GM12865 (cell line): Measurements from ENCODE around the gene OSBPL10.

Experiments used
- DNase-seq: peaks from one replicate; pipeline ENCODE4 v3.0.0; 2010; ENCODE audit warnings: low read depth
- H3K4me3 ChIP-seq: 2 replicates; pipeline ENCODE4 v1.5.1; 2011; ENCODE audit warnings: mild to moderate bottlenecking, low read depth, low read length, control low read depth
- TF ChIP-seq, protein P1 (sequence below): IDR thresholded peaks from 2 replicates; pipeline ENCODE4 v1.5.1; 2011; ENCODE audit warnings: low read length, control low read depth, low read depth, inconsistent platforms; ENCODE audit not compliant: insufficient read depth; ENCODE audit errors: missing control alignments

OSBPL10 gene

DNA sequence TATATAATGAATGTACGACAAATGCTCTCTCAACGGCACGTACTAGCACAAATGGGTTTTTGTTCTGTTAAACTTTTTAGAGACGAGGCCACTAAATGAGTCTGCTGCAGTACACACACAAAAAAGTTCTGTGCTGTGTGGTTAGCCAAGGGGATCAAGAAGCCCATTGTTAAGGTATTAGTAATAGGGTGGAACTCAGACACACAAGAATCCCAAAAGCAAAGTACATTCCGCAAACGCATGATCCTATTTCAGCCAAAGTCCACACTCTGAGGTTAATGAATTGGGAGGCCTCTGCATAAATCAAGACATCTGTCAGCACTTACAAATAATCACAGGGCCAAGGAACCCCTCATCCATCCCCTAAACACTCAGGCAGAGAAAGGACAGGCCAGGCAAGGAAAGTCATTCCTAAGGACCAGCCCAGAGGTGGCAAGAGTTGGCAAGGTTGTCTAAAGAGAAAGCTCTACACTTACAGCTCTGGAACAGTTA lies 12.1 kb downstream of the OSBPL10 start:
- no peak overlapping the region for H3K4me3 ChIP-seq
- DNase-seq = no peak
- TF ChIP-seq, protein P1, sequence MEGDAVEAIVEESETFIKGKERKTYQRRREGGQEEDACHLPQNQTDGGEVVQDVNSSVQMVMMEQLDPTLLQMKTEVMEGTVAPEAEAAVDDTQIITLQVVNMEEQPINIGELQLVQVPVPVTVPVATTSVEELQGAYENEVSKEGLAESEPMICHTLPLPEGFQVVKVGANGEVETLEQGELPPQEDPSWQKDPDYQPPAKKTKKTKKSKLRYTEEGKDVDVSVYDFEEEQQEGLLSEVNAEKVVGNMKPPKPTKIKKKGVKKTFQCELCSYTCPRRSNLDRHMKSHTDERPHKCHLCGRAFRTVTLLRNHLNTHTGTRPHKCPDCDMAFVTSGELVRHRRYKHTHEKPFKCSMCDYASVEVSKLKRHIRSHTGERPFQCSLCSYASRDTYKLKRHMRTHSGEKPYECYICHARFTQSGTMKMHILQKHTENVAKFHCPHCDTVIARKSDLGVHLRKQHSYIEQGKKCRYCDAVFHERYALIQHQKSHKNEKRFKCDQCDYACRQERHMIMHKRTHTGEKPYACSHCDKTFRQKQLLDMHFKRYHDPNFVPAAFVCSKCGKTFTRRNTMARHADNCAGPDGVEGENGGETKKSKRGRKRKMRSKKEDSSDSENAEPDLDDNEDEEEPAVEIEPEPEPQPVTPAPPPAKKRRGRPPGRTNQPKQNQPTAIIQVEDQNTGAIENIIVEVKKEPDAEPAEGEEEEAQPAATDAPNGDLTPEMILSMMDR = no peak

DNA sequence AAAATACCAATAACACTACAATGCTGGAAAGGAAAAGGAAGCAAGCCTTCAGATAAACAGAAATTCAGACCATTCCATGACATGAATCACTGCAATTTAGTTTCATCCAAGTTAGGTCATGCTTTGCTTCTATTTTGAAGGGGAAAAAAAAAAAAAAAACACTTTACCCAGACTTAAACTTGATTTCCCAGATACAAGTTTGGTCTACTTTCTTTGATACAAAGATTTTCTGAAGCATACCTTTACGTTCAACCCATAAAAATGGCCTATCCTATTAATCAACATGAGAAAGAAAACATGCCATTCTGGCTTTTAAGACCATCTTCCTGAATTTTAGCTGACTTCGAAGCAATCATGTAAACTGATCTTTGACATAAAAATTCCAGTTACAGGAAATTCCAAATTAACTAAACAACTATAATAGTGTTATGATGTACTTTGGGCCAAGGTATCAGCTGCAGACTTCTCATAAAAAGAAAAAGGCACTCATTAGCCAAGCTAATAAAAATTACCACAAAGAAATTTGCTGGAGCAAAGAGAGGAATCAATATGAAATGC lies 12.6 kb downstream of the OSBPL10 start:
- H3K4me3 ChIP-seq = no peak overlapping the region
- TF ChIP-seq, protein P1 = no peak
- no peak for DNase-seq

DNA sequence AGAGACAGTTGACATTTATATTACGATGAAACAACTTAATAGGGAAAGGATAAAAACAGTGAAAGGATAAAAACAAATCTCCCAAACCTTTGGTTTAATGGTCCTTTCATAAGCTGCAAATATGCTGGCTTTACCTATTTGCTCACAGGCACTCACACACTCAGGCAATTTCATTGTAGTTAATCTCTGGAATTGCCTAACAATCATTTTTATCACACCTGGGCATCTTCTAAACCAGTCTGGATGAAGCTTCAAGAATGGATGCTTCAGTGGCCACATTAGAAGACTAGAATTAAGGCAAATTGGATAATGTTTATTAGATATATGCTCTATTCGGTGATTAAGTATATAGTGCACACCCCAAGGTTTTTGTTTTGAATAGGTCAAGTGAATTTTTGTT lies 13.5 kb downstream of the OSBPL10 start:
- H3K4me3 ChIP-seq = no peak overlapping the region
- DNase-seq = no peak
- TF ChIP-seq, protein P1 = no peak

DNA sequence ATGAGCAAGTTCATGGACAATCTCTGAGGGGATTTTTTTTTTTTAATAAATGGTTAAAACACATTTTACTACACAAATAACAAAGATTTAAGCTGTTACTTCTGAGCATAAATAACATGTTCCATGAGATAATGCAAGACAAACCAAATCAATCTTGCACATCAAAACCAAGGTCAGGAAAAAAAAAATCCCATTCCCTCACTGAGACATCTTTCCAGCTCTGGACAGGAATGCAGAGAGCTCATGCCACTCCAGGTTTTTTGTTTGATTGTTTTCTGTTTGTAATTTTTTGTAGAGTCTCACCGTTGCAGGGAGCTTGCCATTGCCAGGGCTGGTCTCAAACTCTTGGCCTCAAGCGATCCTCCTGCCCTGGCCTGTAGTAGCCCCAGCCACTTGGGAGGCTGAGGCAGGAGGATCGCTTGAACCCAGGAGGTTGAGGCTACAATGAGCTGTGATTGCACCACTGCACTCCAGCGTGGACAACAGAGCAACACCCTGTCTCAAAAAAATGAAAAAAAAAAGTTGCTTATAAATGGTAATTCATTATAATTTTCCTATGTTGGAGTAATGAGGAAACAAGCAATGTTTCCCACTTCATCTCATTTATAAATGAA lies 14.0 kb downstream of the OSBPL10 start:
- DNase-seq = no peak
- TF ChIP-seq, protein P1 = no peak
- H3K4me3 ChIP-seq = no peak overlapping the region

DNA sequence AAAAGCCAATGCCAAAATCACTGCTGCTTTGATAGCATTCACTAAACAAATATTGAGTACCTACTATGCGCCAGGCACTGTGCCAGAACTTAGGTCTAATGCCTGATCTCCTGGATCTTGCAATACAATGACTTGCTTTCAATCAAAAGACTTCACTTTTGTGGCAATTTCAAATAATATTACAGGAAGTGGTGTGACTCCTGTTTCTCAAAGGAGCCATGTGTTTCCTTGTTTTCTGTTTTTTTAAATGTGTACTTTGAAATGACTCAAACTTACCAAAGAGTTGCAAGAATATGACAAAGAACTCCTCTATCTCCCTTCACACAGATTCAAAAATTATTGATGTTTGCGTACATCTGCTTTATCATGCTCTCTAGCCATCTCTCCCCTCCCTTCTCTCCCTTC lies 18.3 kb downstream of the OSBPL10 start:
- TF ChIP-seq, protein P1 = no peak
- no peak for DNase-seq
- H3K4me3 ChIP-seq = no peak overlapping the region

DNA sequence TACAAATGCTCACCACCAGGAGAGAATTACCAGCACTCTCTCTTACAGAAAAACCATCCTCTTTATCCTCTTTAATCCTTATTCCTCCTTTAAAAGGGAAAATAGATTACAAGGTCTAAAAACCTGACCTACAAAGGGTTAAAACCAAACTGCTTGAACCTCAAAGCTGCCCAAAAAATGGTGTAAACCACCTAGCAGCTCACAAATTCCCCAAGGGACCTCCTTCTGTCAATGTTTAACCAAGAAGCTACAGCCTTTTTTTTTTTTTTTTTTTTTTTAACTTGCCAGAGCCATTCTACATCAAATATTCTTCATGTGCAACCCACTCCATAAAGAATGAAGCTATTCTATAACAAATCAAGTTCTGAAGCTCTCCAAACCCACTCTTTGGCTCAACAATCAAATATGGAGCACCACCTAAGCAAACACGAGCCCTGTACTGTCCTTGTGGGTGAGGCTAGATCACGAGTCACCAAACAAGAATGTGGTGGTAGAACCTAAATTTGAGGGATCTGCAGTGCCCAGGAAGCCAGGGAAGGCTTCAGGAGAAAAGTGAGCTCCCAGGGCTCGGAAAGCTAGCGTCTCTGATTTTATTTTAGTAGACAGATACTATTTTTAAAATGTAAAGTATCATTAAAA lies 20.1 kb downstream of the OSBPL10 start:
- DNase-seq = no peak
- TF ChIP-seq, protein P1 = no peak
- H3K4me3 ChIP-seq = no peak overlapping the region
